OCI-LY7 (cell line): ENCODE data around the gene KCNJ12.

ENCODE experiments used
- EZH2phosphoT487 ChIP-seq: fragments of 200-600 bp; sonication (generic); IDR thresholded peaks from 2 replicates; pipeline ENCODE4 v1.6.1; 2018; ENCODE audit warnings: low read depth, borderline replicate concordance, mild to moderate bottlenecking, mixed run types, antibody characterized with exemption, low read length, moderate library complexity, mixed read lengths
- TF ChIP-seq, protein P1 (sequence below): fragments of 200-600 bp; sonication (generic); conservative IDR thresholded peaks from 2 replicates; pipeline ENCODE4 v1.5.1; 2014; ENCODE audit warnings: mild to moderate bottlenecking, antibody characterized with exemption, low read length, moderate library complexity, mixed read lengths

GRCh38 chr17:21363776-21364642 lies 12.1 kb upstream of the KCNJ12 start:
- TF ChIP-seq, protein P1, sequence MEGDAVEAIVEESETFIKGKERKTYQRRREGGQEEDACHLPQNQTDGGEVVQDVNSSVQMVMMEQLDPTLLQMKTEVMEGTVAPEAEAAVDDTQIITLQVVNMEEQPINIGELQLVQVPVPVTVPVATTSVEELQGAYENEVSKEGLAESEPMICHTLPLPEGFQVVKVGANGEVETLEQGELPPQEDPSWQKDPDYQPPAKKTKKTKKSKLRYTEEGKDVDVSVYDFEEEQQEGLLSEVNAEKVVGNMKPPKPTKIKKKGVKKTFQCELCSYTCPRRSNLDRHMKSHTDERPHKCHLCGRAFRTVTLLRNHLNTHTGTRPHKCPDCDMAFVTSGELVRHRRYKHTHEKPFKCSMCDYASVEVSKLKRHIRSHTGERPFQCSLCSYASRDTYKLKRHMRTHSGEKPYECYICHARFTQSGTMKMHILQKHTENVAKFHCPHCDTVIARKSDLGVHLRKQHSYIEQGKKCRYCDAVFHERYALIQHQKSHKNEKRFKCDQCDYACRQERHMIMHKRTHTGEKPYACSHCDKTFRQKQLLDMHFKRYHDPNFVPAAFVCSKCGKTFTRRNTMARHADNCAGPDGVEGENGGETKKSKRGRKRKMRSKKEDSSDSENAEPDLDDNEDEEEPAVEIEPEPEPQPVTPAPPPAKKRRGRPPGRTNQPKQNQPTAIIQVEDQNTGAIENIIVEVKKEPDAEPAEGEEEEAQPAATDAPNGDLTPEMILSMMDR: no peak
- TF ChIP-seq EZH2phosphoT487: no peak
